ENCODE measurements around the gene SDF4. TPM values are rescaled to one million over a fixed set of nuclear protein-coding genes. Genes with fewer than 3 reads are reported as not detected.

Gene SDF4
- total and polyA plus RNA-seq, 2 of the 8 experiments (the other 6 are each of a cell fraction or from before 2014, with no cell fraction given), result 45.5 to 75.6 TPM

- no peak for TF ChIP-seq SRF (IDR thresholded peaks at IDR 0.05; ENCODE audit: low read depth, low read length)
- TF ChIP-seq POLR2AphosphoS5 (IDR thresholded peaks at IDR 0.05; ENCODE audit: low read depth, low read length), result no peak
- TF ChIP-seq, protein P1, sequence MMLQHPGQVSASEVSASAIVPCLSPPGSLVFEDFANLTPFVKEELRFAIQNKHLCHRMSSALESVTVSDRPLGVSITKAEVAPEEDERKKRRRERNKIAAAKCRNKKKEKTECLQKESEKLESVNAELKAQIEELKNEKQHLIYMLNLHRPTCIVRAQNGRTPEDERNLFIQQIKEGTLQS (IDR thresholded peaks at IDR 0.05; ENCODE audit: insufficient read depth, low read depth, low read length), result no peak
- Histone ChIP-seq H3K9ac (replicated peaks in 1 of 4; ENCODE audit: extremely low read depth in 1 of 4, low read depth in 3 of 4, low read length in 3 of 4) (no peak overlapping the region), H3K27me3 (replicated peaks in 1 of 4; ENCODE audit: control insufficient read depth in 3 of 4, extremely low read depth in 1 of 4, insufficient read depth in 3 of 4, low read length in 3 of 4) (peaks cover 2 to 19% (median 11%) of the 10 kb centered on the region in 4 experiments; a peak in 6 of 7 replicates), H3K9me3 (ENCODE audit: insufficient read depth in 2 of 2, low read depth in 1 of 2, low read length in 1 of 2) (no peaks in the 10 kb centered on the region), H3K23ac (ENCODE audit: insufficient read length) (no peak overlapping the region), H4K8ac (ENCODE audit: extremely low read depth, insufficient read depth, low read length) (peak overlapping the region; percentile 57), H2BK15ac (ENCODE audit: low read length) (no peak overlapping the region), H2BK120ac (replicated peaks; ENCODE audit: low read depth, low read length) (no peak overlapping the region), H4K91ac (replicated peaks; ENCODE audit: insufficient read length, low read length) (no peak overlapping the region), H3K4me1 (replicated peaks in 1 of 4; ENCODE audit: control insufficient read depth in 3 of 4, insufficient read depth in 4 of 4, low read length in 3 of 4) (peaks cover 0 to 8% (median under 1%) of the 10 kb centered on the region in 4 experiments; a peak in 5 of 7 replicates), H2BK5ac (ENCODE audit: low read depth, low read length) (no peak overlapping the region), H3K4me2 (ENCODE audit: insufficient read depth in 1 of 2, low read depth in 2 of 2, low read length in 2 of 2) (peak overlapping the region; percentile 24 to 70; a peak in 2 of 4 replicates), H3K56ac (replicated peaks; ENCODE audit: insufficient read length, low read depth, low read length) (no peak overlapping the region), H2AFZ (ENCODE audit: low read length) (no peak overlapping the region), H2AK5ac (ENCODE audit: low read depth, low read length) (peak overlapping the region; percentile 75; the same call in 1 of the 2 replicates), H3K23me2 (ENCODE audit: low read depth, low read length) (no peaks in the 10 kb centered on the region; the same call in 1 of the 2 replicates), H3K14ac (ENCODE audit: insufficient read length) (no peak overlapping the region), H3K4ac (replicated peaks; ENCODE audit: insufficient read length, low read depth, low read length) (no peak overlapping the region), H3K79me2 (ENCODE audit: control insufficient read depth in 1 of 2, insufficient read depth in 2 of 2, low read length in 2 of 2) (no peaks in the 10 kb centered on the region; a peak in 1 of 4 replicates), H3K4me3 (ENCODE audit: extremely low read depth in 1 of 4, insufficient read depth in 2 of 4, low read depth in 3 of 4, low read length in 4 of 4) (peak overlapping the region in 1 of 4 experiments; percentile 51; a peak in 1 of 8 replicates), H2BK12ac (ENCODE audit: low read depth, low read length) (no peak overlapping the region), H4K5ac (ENCODE audit: insufficient read length, low read depth, low read length) (no peak overlapping the region), H4K20me1 (replicated peaks in 1 of 2; ENCODE audit: control insufficient read depth in 1 of 2, insufficient read depth in 2 of 2, low read length in 2 of 2) (peaks cover 4 to 9% of the 10 kb centered on the region in 2 experiments), H2BK20ac (ENCODE audit: low read length) (no peak overlapping the region), H3K36me3 (ENCODE audit: control insufficient read depth in 2 of 4, insufficient read depth in 4 of 4, low read length in 3 of 4) (no peaks in the 10 kb centered on the region), H3K18ac (ENCODE audit: extremely low read depth, low read length) (no peak overlapping the region; the same call in 1 of the 2 replicates), H3K27ac (ENCODE audit: low read depth, low read length) (no peak overlapping the region), H3K79me1 (ENCODE audit: low read depth, low read length) (no peaks in the 10 kb centered on the region)
- 83% methylated on average over 24 of the region's 25 CpGs; no CpG with 5 or more reads in 1 of the 2 experiments for WGBS, 2 experiments (ENCODE audit: extremely low coverage in 1 of 2, insufficient coverage in 1 of 2, insufficient read length in 1 of 2, insufficient replicate concordance in 2 of 2, low coverage in 1 of 2, low lambda C conversion rate in 2 of 2, missing lambda C conversion rate in 1 of 2)
- ChIA-PET CTCF (ENCODE audit: partially characterized antibody) (interaction anchor here (0.7 to 1.9 kb wide), 5 partner anchors 9 to 263 kb away, joined by 3 to 6 read pairs (median 3); no protein-coding TSS in a partner anchor), POLR2A (ENCODE audit: partially characterized antibody) (interaction anchor here (0.7 to 2.0 kb wide), 5 partner anchors 10 to 215 kb away, joined by 3 to 7 read pairs (median 4); partner anchors contain the start of genes B3GALT6 and SDF4)
- no peak for DNase-seq (ENCODE audit: low read depth in 1 of 2, low spot score in 2 of 2)
- FAIRE-seq, result no peak
Measured at GRCh38 chr1:1247341-1247913, 15.6 kb upstream of the SDF4 start.

All from H1 (cell line).